NB4 (cell line): ENCODE data around the gene BORCS5.

Experiments used
- POLR2A ChIP-seq: IDR thresholded peaks from 2 replicates; pipeline ENCODE4 v1.6.1; 2011; ENCODE audit warnings: mild to moderate bottlenecking; ENCODE audit not compliant: insufficient read length; ENCODE audit errors: extremely low read depth
- TF ChIP-seq, protein P1 (sequence below): IDR thresholded peaks from one replicate; pipeline ENCODE4 v1.5.1; 2012; ENCODE audit warnings: low read depth, low read length
- TF ChIP-seq, protein P2 (sequence below): IDR thresholded peaks from 2 replicates; pipeline ENCODE4 v1.6.1; 2011; ENCODE audit warnings: low read depth, low read length

DNA sequence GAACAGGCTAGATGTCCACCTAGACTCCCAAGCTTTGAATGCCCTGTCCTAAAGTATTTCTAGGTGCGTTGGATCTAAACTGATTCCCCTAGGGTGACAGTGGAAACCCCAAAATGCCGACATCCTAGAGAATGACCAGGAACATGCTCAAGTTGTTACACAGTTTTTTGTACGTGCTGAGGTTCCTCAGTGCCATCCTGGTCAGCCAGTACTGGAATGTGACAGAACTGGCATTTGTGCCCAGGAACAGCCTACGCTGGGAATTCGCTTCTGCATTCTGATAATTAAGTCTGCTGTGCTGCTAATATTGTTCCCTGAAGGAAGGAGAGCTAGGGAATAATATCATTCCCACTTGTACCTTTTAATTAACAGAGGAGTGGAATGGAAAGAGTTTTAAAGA, 40.3 kb downstream of the BORCS5 start:
- TF ChIP-seq, protein P1, sequence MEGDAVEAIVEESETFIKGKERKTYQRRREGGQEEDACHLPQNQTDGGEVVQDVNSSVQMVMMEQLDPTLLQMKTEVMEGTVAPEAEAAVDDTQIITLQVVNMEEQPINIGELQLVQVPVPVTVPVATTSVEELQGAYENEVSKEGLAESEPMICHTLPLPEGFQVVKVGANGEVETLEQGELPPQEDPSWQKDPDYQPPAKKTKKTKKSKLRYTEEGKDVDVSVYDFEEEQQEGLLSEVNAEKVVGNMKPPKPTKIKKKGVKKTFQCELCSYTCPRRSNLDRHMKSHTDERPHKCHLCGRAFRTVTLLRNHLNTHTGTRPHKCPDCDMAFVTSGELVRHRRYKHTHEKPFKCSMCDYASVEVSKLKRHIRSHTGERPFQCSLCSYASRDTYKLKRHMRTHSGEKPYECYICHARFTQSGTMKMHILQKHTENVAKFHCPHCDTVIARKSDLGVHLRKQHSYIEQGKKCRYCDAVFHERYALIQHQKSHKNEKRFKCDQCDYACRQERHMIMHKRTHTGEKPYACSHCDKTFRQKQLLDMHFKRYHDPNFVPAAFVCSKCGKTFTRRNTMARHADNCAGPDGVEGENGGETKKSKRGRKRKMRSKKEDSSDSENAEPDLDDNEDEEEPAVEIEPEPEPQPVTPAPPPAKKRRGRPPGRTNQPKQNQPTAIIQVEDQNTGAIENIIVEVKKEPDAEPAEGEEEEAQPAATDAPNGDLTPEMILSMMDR: no peak
- TF ChIP-seq POLR2A: no peak
- TF ChIP-seq, protein P2, sequence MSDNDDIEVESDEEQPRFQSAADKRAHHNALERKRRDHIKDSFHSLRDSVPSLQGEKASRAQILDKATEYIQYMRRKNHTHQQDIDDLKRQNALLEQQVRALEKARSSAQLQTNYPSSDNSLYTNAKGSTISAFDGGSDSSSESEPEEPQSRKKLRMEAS: no peak
